NOMO-1 treated with DMSO at 0.1 percent for 48 hours (cell line): ENCODE data around the gene TM9SF4.

ENCODE experiments used
- DNase-seq: peaks from one replicate; lab custom pipeline; 2025; ENCODE audit not compliant: unreplicated experiment; lab: John Stamatoyannopoulos, UW

The TM9SF4 gene

GRCh38 chr20:32128167-32128566, 18.7 kb downstream of the TM9SF4 start:
- no peak for DNase-seq

GRCh38 chr20:32129863-32130262, 20.3 kb downstream of the TM9SF4 start:
- DNase-seq: no peak

- DNase-seq: no peak
Observed at GRCh38 chr20:32130352-32130751, 20.8 kb downstream of the TM9SF4 start.

GRCh38 chr20:32130965-32131364, 21.5 kb downstream of the TM9SF4 start:
- no peak for DNase-seq

GRCh38 chr20:32132911-32133549, 23.5 kb downstream of the TM9SF4 start:
- no peak for DNase-seq

GRCh38 chr20:32134026-32134425, 24.5 kb downstream of the TM9SF4 start:
- no peak for DNase-seq

- DNase-seq: no peak
Observed at GRCh38 chr20:32135983-32136515, 26.5 kb downstream of the TM9SF4 start.

- DNase-seq: no peak
Observed at GRCh38 chr20:32138921-32139320, 29.4 kb downstream of the TM9SF4 start.

- DNase-seq: no peak
Observed at GRCh38 chr20:32139947-32140346, 30.4 kb downstream of the TM9SF4 start.

- DNase-seq: no peak
Observed at GRCh38 chr20:32140603-32141002, 31.1 kb downstream of the TM9SF4 start.

GRCh38 chr20:32141465-32141980, 32.0 kb downstream of the TM9SF4 start:
- no peak for DNase-seq

GRCh38 chr20:32142088-32142487, 32.6 kb downstream of the TM9SF4 start:
- no peak for DNase-seq

- no peak for DNase-seq
Observed at GRCh38 chr20:32142991-32143390, 33.5 kb downstream of the TM9SF4 start.

GRCh38 chr20:32144898-32145662, 35.6 kb downstream of the TM9SF4 start:
- DNase-seq: no peak

- DNase-seq: no peak
Observed at GRCh38 chr20:32149566-32150170, 40.2 kb downstream of the TM9SF4 start.

- DNase-seq: no peak
Observed at GRCh38 chr20:32150291-32150848, 40.9 kb downstream of the TM9SF4 start.

GRCh38 chr20:32152421-32153155, 43.1 kb downstream of the TM9SF4 start:
- DNase-seq: no peak

- DNase-seq: no peak
Observed at GRCh38 chr20:32153156-32153665, 43.7 kb downstream of the TM9SF4 start.

GRCh38 chr20:32153771-32154170, 44.3 kb downstream of the TM9SF4 start:
- no peak for DNase-seq
